22Rv1 (cell line): ENCODE data around the gene RRAS2.

Experiments
- CTCF ChIP-seq: fragments of 450-650 bp; IDR thresholded peaks from 2 replicates; pipeline ENCODE4 v1.5.1; 2017; ENCODE audit warnings: mild to moderate bottlenecking
- ZFX ChIP-seq: fragments of 450-650 bp; IDR thresholded peaks from 2 replicates; pipeline ENCODE4 v1.6.1; 2017; ENCODE audit warnings: antibody characterized with exemption, borderline replicate concordance

DNA sequence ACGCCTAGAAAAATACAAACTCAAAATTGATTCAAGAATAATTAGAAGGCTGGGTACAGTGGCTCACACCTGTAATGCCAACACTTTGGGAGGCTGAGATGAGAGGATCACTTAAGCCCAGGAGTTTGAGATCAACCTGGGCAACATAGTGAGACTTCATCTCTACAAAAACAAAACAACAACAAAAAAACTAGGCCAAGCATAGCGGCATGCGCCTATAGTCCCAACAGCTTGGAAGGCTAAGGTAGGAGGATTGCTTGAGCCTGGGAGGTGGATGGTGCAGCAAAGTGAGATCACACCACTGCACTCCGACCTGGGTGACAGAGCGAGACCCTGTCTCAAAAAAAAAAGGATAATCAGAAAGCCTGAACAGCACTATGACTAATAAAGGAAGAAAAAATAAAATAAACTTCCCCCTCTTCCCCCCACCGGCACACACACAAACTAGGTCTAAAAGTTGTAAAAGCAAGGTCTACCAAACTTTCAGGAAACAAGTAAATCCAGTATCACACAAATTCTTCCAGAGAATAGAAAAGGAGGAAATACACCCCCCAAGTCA, 35.8 kb downstream of the RRAS2 start:
- TF ChIP-seq CTCF (no peak), ZFX (no peak)
